Mucosa of rectum (tissue), 2 donors: Measurements from ENCODE around the gene KLK15.
"Not testable (repeated sequence)": the region's sequence is repeated elsewhere in the genome, so short reads cannot be mapped to it uniquely, and the experiment has no call there.

ENCODE experiments used
- H3K27ac ChIP-seq, 2 donors: one replicate each; pipeline ENCODE4 v1.7.0; 2013; ENCODE audit warnings: inconsistent platforms in 2 of 2, low read depth in 2 of 2, low read length in 2 of 2
- H3K27me3 ChIP-seq, 2 donors: one replicate each; pipeline ENCODE4 v1.7.0; 2013; ENCODE audit warnings: low read length in 2 of 2; ENCODE audit not compliant: control insufficient read depth in 2 of 2, insufficient read depth in 2 of 2
- H3K36me3 ChIP-seq, 2 donors: one replicate each; pipeline ENCODE4 v1.7.0; 2013; ENCODE audit warnings: low read length in 2 of 2; ENCODE audit not compliant: control insufficient read depth in 2 of 2, insufficient read depth in 2 of 2
- H3K4me1 ChIP-seq, 2 donors: one replicate each; pipeline ENCODE4 v1.7.0; 2013; ENCODE audit warnings: low read length in 2 of 2, mild to moderate bottlenecking in 1 of 2; ENCODE audit not compliant: control insufficient read depth in 2 of 2, insufficient read depth in 2 of 2
- H3K4me3 ChIP-seq, 2 donors: one replicate each; pipeline ENCODE4 v1.7.0; 2013; ENCODE audit warnings: low read length in 2 of 2
- H3K9ac ChIP-seq, 2 donors: one replicate each; pipeline ENCODE4 v1.7.0; 2013; ENCODE audit warnings: low read length in 2 of 2, low read depth in 1 of 2, mild to moderate bottlenecking in 1 of 2
- H3K9me3 ChIP-seq, 2 donors: one replicate each; pipeline ENCODE4 v1.7.0; 2013; ENCODE audit warnings: low read length in 2 of 2; ENCODE audit not compliant: control insufficient read depth in 2 of 2
- donor health status: healthy.
- donor health status: Normal muscosa, but diverticular disease.

KLK15 gene

DNA sequence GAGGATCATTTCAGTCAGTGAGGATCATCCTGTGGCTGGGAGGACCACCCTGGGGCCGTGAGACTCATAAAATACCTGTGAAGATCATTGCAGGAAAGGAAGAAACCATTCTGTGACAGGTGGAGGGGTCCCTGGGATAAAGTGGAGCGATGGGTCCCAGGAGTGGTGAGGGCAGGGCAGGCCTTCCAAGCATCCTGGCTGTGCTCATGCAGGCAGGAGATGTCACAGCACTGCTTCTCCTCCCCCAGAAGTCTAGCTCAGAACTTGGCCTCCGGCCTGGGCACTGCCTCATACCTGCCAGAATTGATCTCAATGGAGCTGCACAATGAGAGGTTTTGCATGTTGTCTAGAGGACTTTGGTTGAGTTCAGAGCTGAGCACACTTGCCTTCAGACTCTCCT lies 20.9 kb downstream of the KLK15 start:
- no peaks in the 10 kb centered on the region for H3K27me3 ChIP-seq
- H3K27ac ChIP-seq, result no peak overlapping the region
- no peaks in the 10 kb centered on the region for H3K9me3 ChIP-seq
- H3K4me1 ChIP-seq, result no peaks in the 10 kb centered on the region
- H3K4me3 ChIP-seq, result no peak overlapping the region
- H3K9ac ChIP-seq, result no peak overlapping the region
- no peaks in the 10 kb centered on the region for H3K36me3 ChIP-seq

DNA sequence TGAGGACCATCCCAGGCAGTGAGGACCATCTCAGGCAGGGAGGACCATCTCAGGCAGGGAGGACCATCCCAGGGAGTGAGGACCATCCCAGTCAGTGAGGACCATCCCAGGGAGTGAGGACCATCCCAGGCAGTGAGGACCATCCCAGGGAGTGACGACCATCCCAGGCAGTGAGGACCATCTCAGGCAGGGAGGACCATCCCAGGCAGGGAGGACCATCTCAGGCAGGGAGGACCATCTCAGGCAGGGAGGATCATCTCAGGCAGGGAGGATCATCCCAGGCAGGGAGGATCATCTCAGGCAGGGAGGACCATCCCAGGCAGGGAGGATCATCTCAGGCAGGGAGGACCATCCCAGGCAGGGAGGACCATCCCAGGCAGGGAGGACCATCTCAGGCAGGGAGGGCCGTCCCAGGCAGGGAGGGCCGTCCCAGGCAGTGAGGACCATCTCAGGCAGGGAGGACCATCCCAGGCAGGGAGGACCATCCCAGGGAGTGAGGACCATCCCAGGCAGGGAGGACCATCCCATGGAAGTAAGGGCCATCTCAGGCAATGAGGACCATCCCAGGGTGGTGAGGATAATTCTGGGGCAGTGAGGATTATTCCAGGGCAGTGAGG lies 21.6 kb downstream of the KLK15 start:
- not testable (repeated sequence) for H3K27me3 ChIP-seq, H3K9me3 ChIP-seq, H3K9ac ChIP-seq, H3K36me3 ChIP-seq, H3K4me1 ChIP-seq, H3K27ac ChIP-seq, H3K4me3 ChIP-seq

DNA sequence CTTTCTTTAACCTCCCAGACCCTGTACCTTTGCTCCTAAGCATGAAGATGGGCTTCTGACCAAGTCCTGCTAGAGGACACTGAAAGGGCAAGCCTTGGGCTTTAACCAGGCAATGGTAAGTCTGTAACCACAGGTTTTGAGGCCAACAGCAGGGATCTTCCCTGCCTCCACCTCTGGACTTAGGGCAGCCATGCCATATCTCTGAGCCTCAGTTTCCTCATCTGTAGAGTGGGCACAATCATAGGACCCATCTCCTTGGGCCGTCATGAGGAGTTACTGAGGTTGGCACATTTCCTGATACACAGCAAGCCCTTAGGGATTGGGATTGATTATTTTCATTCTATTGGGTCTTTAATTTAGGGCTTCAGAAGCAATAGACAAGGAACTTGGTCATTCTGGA lies 24.5 kb downstream of the KLK15 start:
- no peaks in the 10 kb centered on the region for H3K36me3 ChIP-seq
- no peak overlapping the region for H3K27ac ChIP-seq
- no peaks in the 10 kb centered on the region for H3K9me3 ChIP-seq
- peaks cover under 1% of the 10 kb centered on the region in 2 donors for H3K4me1 ChIP-seq
- no peak overlapping the region for H3K9ac ChIP-seq
- H3K4me3 ChIP-seq, result no peak overlapping the region
- no peaks in the 10 kb centered on the region for H3K27me3 ChIP-seq

- Histone ChIP-seq H3K4me3 (peak overlapping the region; percentile 83 to 95), H3K27me3 (no peaks in the 10 kb centered on the region), H3K9ac (peak overlapping the region; percentile 83 to 94), H3K36me3 (peaks cover 3 to 8% of the 10 kb centered on the region in 2 donors), H3K4me1 (peaks cover 9 to 19% of the 10 kb centered on the region in 2 donors), H3K27ac (peak overlapping the region; percentile 96 to 98), H3K9me3 (no peaks in the 10 kb centered on the region)
Measured at GRCh38 chr19:50804420-50805272, 28.7 kb downstream of the KLK15 start.

- Histone ChIP-seq H3K9me3 (no peaks in the 10 kb centered on the region), H3K27me3 (no peaks in the 10 kb centered on the region), H3K4me3 (peak overlapping the region; percentile 83 to 95), H3K36me3 (peaks cover 7 to 12% of the 10 kb centered on the region in 2 donors), H3K27ac (peak overlapping the region; percentile 96 to 98), H3K4me1 (peaks cover 9 to 19% of the 10 kb centered on the region in 2 donors), H3K9ac (peak overlapping the region; percentile 83 to 94)
Measured at GRCh38 chr19:50803633-50804419, 29.5 kb downstream of the KLK15 start.

GRCh38 chr19:50801107-50801506 lies 32.3 kb downstream of the KLK15 start:
- H3K9me3 ChIP-seq, result no peaks in the 10 kb centered on the region
- H3K4me1 ChIP-seq, result peaks cover 9 to 19% of the 10 kb centered on the region in 2 donors
- no peak overlapping the region for H3K9ac ChIP-seq
- peaks cover 19 to 29% of the 10 kb centered on the region in 2 donors for H3K36me3 ChIP-seq
- no peaks in the 10 kb centered on the region for H3K27me3 ChIP-seq
- no peak overlapping the region for H3K4me3 ChIP-seq
- H3K27ac ChIP-seq, result no peak overlapping the region

- peaks cover 19 to 29% of the 10 kb centered on the region in 2 donors for H3K36me3 ChIP-seq
- peaks cover 9 to 21% of the 10 kb centered on the region in 2 donors for H3K4me1 ChIP-seq
- no peak overlapping the region for H3K4me3 ChIP-seq
- no peak overlapping the region for H3K9ac ChIP-seq
- H3K27ac ChIP-seq, result no peak overlapping the region
- H3K27me3 ChIP-seq, result no peaks in the 10 kb centered on the region
- H3K9me3 ChIP-seq, result no peaks in the 10 kb centered on the region
Measured at GRCh38 chr19:50799547-50799851, 33.9 kb downstream of the KLK15 start.

DNA sequence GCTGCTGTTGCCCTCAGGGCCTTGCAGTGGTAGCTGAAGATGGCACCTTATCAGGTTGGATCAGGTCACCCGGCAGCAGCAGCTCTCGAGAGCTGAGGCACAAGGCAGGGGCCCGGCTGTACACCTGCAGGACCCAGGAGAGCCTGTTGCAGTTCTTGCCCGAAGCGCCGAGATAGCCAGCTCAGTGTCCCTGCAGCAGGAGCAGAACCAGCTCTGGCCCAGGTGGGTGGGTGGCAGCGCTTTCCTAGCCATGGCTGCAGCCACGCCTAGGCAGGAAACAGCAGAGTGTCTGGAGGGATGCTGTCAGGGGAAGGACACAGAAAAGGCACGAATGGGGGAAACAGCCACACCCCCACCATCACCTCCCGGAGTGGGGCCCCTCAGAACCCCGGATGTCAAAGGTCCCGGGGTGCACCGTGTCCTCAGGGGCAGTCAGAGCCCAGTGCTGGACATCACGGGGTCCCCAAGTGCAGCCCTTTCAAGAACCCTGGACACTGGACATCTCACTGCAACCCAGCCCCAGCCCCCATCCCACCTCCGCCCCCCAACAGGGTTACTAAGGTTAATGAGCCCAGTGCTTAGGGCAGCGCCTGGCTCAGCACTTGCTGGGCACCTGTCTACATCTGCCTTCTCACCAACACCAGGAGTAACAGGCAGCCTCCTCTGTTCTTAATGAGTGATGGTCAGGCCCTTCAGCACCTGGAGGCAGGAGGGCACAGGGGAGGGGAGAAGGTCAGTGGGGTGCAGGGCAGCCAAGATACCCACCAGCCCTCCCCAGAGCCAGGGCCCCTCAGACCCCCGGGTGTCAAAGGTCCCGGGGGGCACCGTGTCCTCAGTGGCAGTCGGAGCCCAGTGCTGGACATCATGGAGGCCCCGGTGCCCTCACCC lies 34.5 kb downstream of the KLK15 start:
- H3K27me3 ChIP-seq, result no peaks in the 10 kb centered on the region
- H3K4me1 ChIP-seq, result peaks cover 9 to 24% of the 10 kb centered on the region in 2 donors
- H3K9ac ChIP-seq, result no peak overlapping the region
- H3K27ac ChIP-seq, result no peak overlapping the region
- H3K4me3 ChIP-seq, result no peak overlapping the region
- peaks cover 19 to 29% of the 10 kb centered on the region in 2 donors for H3K36me3 ChIP-seq
- H3K9me3 ChIP-seq, result no peaks in the 10 kb centered on the region

DNA sequence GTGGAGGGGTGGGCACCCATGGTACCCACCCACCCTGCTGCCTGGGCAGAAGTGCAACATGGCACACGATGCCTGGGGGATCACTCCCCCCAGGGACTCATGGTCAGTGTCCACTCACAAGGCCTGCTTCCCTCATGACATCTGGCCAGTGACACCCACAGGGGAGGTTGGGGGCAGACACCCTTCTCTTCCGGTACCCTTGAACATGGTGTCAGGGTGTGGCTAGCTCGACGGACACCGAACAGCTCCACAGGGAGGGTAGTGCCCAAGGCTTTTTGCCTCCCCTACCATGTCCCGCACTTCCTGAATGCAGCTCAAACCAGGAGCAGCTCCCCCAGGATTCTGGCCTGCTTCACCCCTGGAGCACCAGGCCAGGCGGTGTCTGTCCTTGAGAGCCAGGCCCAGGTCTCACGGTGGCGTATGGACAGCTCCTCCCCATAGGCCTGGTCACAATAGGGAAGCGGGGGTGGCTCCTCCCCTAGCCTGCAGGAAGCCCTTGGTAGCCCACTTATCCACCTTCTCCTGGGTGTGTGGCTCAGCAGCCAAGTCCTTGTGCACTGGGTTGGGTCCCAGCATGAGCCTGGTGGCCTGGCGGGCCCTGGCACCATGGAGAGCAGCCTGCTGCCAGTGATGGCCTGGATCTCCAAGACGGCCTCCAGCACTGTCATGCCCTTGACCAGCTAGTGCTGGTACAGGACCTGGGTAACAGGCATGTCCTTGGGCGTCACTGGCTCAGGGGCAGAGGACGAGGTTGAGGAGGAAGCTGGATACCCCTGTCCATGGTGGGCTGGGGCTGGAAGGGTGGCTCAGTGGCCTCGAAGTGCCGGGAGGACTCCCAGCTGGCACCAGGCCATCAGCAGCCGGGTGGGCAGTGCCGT lies 35.4 kb downstream of the KLK15 start:
- no peak overlapping the region for H3K27ac ChIP-seq
- no peak overlapping the region for H3K4me3 ChIP-seq
- peaks cover 19 to 29% of the 10 kb centered on the region in 2 donors for H3K36me3 ChIP-seq

More for the DNA sequence above, 35.4 kb downstream of the KLK15 start:
- no peaks in the 10 kb centered on the region for H3K27me3 ChIP-seq
- no peak overlapping the region for H3K9ac ChIP-seq
- H3K9me3 ChIP-seq, result no peaks in the 10 kb centered on the region
- H3K4me1 ChIP-seq, result peaks cover 3 to 16% of the 10 kb centered on the region in 2 donors
